ENCODE results near the gene C15orf62.
A peak's percentile ranks its signal among the peaks of the same experiment; 100 is the strongest.

Gene C15orf62

DNA sequence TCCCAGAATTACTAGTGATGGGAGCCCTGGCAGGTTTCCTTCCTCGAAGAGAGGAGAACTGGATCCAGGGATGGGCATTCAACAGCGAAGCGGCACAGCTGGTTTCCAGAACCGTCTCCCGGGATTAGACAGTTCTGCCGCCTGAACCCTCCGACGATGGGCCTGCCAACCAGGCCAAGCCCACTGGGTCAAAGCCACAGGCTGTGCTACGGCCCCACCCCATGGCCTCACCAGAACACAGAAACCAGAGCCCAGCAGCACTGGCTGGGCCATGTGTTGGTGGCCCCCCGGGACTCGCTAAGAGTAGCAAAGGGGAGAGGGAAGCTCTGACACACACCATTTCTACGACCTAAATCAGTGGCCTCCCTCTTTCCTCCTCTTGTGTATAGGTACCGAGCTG, 2.2 kb downstream of the C15orf62 start:
- DNase-seq (ENCODE audit: extremely low read depth, low read depth), result no peak
- TF ChIP-seq, protein P1, sequence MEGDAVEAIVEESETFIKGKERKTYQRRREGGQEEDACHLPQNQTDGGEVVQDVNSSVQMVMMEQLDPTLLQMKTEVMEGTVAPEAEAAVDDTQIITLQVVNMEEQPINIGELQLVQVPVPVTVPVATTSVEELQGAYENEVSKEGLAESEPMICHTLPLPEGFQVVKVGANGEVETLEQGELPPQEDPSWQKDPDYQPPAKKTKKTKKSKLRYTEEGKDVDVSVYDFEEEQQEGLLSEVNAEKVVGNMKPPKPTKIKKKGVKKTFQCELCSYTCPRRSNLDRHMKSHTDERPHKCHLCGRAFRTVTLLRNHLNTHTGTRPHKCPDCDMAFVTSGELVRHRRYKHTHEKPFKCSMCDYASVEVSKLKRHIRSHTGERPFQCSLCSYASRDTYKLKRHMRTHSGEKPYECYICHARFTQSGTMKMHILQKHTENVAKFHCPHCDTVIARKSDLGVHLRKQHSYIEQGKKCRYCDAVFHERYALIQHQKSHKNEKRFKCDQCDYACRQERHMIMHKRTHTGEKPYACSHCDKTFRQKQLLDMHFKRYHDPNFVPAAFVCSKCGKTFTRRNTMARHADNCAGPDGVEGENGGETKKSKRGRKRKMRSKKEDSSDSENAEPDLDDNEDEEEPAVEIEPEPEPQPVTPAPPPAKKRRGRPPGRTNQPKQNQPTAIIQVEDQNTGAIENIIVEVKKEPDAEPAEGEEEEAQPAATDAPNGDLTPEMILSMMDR (IDR thresholded peaks at IDR 0.05; ENCODE audit: low read depth, low read length), result no peak

DNA sequence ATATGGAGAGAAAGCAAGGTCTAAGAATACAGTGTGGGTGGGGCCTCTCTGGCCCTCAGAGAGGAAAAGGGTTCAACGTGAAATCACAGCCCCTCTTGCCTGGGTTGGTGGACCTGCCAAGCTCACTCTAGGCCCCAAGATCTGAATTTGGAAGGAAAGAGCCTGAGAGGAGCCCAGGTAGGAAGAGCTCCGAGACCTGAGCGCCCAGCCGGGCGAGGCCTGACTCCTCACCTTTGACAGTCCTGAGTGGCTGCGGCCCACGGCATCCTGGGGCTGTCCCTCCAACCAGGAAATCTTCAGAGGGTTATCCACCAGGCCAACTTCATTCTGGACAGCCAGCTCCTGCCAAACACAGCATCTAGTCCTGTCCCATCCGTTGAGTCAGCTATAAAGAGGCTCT, 3.7 kb downstream of the C15orf62 start:
- DNase-seq (ENCODE audit: extremely low read depth, low read depth), result no peak
- TF ChIP-seq, protein P1 (IDR thresholded peaks at IDR 0.05; ENCODE audit: low read depth, low read length), result no peak

DNA sequence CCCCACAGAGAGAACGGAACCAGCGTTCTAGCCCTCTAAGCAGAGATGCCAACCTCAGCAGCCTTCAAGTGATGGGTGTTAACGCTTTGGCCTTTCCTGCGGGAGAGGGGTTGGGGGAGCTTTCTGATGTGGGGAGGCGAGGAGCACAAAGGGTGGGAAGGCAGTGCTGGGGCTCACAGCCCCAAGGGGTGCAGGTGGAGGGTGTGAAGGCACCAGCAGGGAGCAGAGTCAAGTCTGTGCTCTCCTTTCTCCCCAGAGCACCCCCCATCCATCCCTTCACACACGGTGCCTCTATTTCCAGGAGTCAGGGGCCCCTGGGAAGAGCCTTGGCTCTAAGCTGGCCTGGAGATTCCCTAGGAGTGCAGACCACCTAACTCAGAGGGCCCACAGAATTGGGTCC, 4.1 kb downstream of the C15orf62 start:
- TF ChIP-seq, protein P1 (IDR thresholded peaks at IDR 0.05; ENCODE audit: low read depth, low read length), result no peak
- no peak for DNase-seq (ENCODE audit: extremely low read depth, low read depth)

- TF ChIP-seq, protein P1 (IDR thresholded peaks at IDR 0.05; ENCODE audit: low read depth, low read length), result no peak
- DNase-seq (ENCODE audit: extremely low read depth, low read depth), result no peak
Observed at GRCh38 chr15:40775007-40775406, 5.2 kb downstream of the C15orf62 start.

DNA sequence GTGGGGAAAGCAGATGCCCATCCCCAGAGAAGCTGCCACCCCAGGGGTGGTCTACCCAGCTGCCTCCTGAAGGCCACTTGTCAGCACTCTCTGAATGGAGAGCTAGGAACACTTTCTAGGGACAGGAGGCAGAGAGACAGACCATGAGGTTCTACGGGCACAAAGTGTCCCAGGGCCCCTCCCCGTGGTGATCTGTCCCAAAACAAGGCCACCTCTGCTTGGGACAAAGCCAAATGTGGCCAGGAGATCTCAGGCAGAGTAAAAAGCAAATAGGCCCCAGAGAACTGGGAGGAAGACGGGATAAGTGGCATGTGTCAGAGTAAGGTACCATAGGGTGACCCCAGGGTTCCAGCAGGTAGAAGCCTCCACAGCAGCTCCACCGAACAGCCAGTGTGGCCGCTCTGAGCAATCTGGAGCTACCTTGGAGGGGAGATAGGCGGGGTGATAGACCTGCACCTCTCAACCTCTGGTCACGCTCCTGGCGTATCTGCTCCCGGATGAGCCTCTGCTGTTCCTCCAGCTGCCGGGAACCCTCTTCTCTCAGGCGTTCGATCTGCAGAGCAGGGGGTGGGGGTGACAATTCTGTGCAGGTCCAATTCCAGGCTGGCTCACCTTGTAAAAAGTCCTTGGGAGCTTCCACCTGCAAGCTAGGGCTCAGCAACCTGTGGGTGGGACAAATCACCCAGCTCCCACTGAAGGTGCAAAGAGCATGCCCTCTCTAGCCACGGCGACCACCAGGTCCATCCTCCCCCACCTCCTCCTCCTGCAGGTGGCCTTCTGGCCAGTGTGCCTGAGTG, 6.2 kb downstream of the C15orf62 start:
- TF ChIP-seq, protein P1 (IDR thresholded peaks at IDR 0.05; ENCODE audit: low read depth, low read length), result no peak
- DNase-seq (ENCODE audit: extremely low read depth, low read depth), result no peak

GRCh38 chr15:40776537-40777141, 6.9 kb downstream of the C15orf62 start:
- TF ChIP-seq, protein P1 (IDR thresholded peaks at IDR 0.05; ENCODE audit: low read depth, low read length), result no peak
- no peak for DNase-seq (ENCODE audit: extremely low read depth, low read depth)

GRCh38 chr15:40782609-40783227, 12.9 kb downstream of the C15orf62 start:
- TF ChIP-seq, protein P1 (IDR thresholded peaks at IDR 0.05; ENCODE audit: low read depth, low read length), result peak; percentile 20
- DNase-seq (ENCODE audit: extremely low read depth, low read depth), result no peak
